CD8-positive, alpha-beta memory T cell (primary cell): ENCODE results near the gene MARCHF9. TPM values are rescaled to one million over a fixed set of nuclear protein-coding genes. Genes with fewer than 3 reads are reported as not detected.

Experiments used
- CTCF ChIA-PET: fragments of 350-600 bp; sonication (Branson Sonifier 250); formaldehyde crosslinking; loops from one replicate; lab custom pipeline; 2021; ENCODE audit warnings: antibody characterized with exemption; lab: Charles Lee
- POLR2A ChIA-PET: fragments of 350-600 bp; sonication (Branson Sonifier 250); formaldehyde crosslinking; loops from one replicate; lab custom pipeline; 2021; ENCODE audit warnings: antibody characterized with exemption; lab: Charles Lee
- DNase-seq, 5 donors: peaks; one replicate each; pipeline versions ENCODE4 v3.0.0 to v3.0.0-alpha.2; 2020 to 2022; ENCODE audit warnings: mixed read lengths in 1 of 5
- H3K27ac ChIP-seq: one replicate; pipeline ENCODE4 v1.7.0; 2013; ENCODE audit warnings: low read depth, mild to moderate bottlenecking, low read length, moderate library complexity
- H3K27me3 ChIP-seq: 2 replicates; pipeline ENCODE4 v1.7.0; 2013; ENCODE audit warnings: low read length, mild to moderate bottlenecking; ENCODE audit not compliant: insufficient read depth, poor library complexity, severe bottlenecking
- H3K36me3 ChIP-seq: 2 replicates; pipeline ENCODE4 v1.7.0; 2013; ENCODE audit warnings: mild to moderate bottlenecking, low read length, moderate library complexity; ENCODE audit not compliant: insufficient read depth
- H3K4me1 ChIP-seq: 2 replicates; pipeline ENCODE4 v1.7.0; 2013; ENCODE audit warnings: mild to moderate bottlenecking, low read length, moderate library complexity; ENCODE audit not compliant: insufficient read depth
- H3K4me3 ChIP-seq: 2 replicates; pipeline ENCODE4 v1.7.0; 2013; ENCODE audit warnings: mild to moderate bottlenecking, low read length
- H3K9me3 ChIP-seq: 2 replicates; pipeline ENCODE4 v1.7.0; 2013; ENCODE audit warnings: mild to moderate bottlenecking, low read length
- H3K27ac Mint-ChIP-seq, 8 donors: one replicate each; pipeline ENCODE4 v1.8.0; 2020 to 2021; ENCODE audit warnings: mixed read lengths in 8 of 8, mild to moderate bottlenecking in 6 of 8, inconsistent platforms in 3 of 8, moderate library complexity in 3 of 8
- H3K27me3 Mint-ChIP-seq, 2 donors: one replicate each; pipeline ENCODE4 v1.8.0; 2020 to 2021; ENCODE audit warnings: mixed read lengths in 2 of 2, mild to moderate bottlenecking in 1 of 2, moderate library complexity in 1 of 2
- H3K36me3 Mint-ChIP-seq, 3 donors: one replicate each; pipeline ENCODE4 v1.8.0; 2020 to 2021; ENCODE audit warnings: mixed read lengths in 3 of 3, inconsistent platforms in 1 of 3, mild to moderate bottlenecking in 1 of 3
- H3K4me1 Mint-ChIP-seq, 3 donors: one replicate each; pipeline ENCODE4 v1.8.0; 2020 to 2021; ENCODE audit warnings: mixed read lengths in 3 of 3, inconsistent platforms in 1 of 3, mild to moderate bottlenecking in 1 of 3
- H3K4me3 Mint-ChIP-seq, 7 donors: one replicate each; pipeline ENCODE4 v1.8.0; 2020 to 2021; ENCODE audit warnings: mixed read lengths in 7 of 7, mild to moderate bottlenecking in 6 of 7, moderate library complexity in 4 of 7, inconsistent platforms in 2 of 7
- H3K9me3 Mint-ChIP-seq, 5 donors: one replicate each; pipeline ENCODE4 v1.8.0; 2020 to 2022; ENCODE audit warnings: mixed read lengths in 5 of 5, mild to moderate bottlenecking in 3 of 5, moderate library complexity in 2 of 5, inconsistent platforms in 1 of 5
- polyA plus RNA-seq: library from polyadenylated mRNA; unstranded; fragments of 300-500 nt; fragmentation: Illumina TruSeq; gene quantifications from one replicate; pipeline ENCODE4 v1.2.3, GENCODE V29; 2021
- total RNA-seq, 2 experiments: library from RNA; stranded (reverse); gene quantifications; one replicate each; pipeline ENCODE4 v1.2.3, GENCODE V29; 2021

The MARCHF9 gene
- total and polyA plus RNA-seq, 3 experiments from 2014 or later, result 5.7 to 27.2 (median 26.3) TPM

GRCh38 chr12:57765003-57765697 lies 10.2 kb downstream of the MARCHF9 start:
- H3K36me3 Mint-ChIP-seq, result peaks cover 0 to 15% (median 10%) of the 10 kb centered on the region in 3 donors
- peak overlapping the region; percentile 83 to 90 (median 85) for H3K4me3 Mint-ChIP-seq
- Histone ChIP-seq H3K36me3 (peaks cover 4% of the 10 kb centered on the region), H3K4me3 (peak overlapping the region; percentile 70), H3K9me3 (no peaks in the 10 kb centered on the region), H3K4me1 (peaks cover 24% of the 10 kb centered on the region), H3K27ac (no peak overlapping the region), H3K27me3 (peaks cover 18% of the 10 kb centered on the region)
- peak overlapping the region in 4 of 8 donors; percentile 29 to 95 (median 82) for H3K27ac Mint-ChIP-seq
- H3K27me3 Mint-ChIP-seq, result peaks cover 30 to 33% of the 10 kb centered on the region in 2 donors
- ChIA-PET POLR2A (no interaction called here), CTCF (interaction anchor here (0.8 to 4.8 kb wide), 9 partner anchors 9 to 139 kb away, joined by 3 to 37 read pairs (median 4); partner anchors contain the start of genes MARCHF9 and TSFM)
- H3K9me3 Mint-ChIP-seq, result peaks cover 0 to 6% (median 0%) of the 10 kb centered on the region in 5 donors
- peak in 4 of 5 donors; percentile 32 to 67 (median 41) for DNase-seq
- peaks cover 19 to 30% (median 21%) of the 10 kb centered on the region in 3 donors for H3K4me1 Mint-ChIP-seq

- ChIA-PET CTCF (interaction anchor here (1.3 to 4.8 kb wide), 4 partner anchors 10 to 138 kb away, joined by 5 to 37 read pairs (median 9); partner anchors contain the start of gene MARCHF9), POLR2A (interaction anchor here (0.5 to 1.8 kb wide), 2 partner anchors 11 to 50 kb away, joined by 11 to 12 read pairs; partner anchors contain the start of gene MARCHF9)
- no peak for DNase-seq
- Histone ChIP-seq H3K4me3 (peak overlapping the region; percentile 70), H3K9me3 (no peaks in the 10 kb centered on the region), H3K27me3 (peaks cover 18% of the 10 kb centered on the region), H3K4me1 (peaks cover 24% of the 10 kb centered on the region), H3K27ac (no peak overlapping the region), H3K36me3 (peaks cover under 1% of the 10 kb centered on the region)
- H3K27ac Mint-ChIP-seq, result peak overlapping the region in 4 of 8 donors; percentile 13 to 86 (median 57)
- H3K36me3 Mint-ChIP-seq, result peaks cover 0 to 14% (median 10%) of the 10 kb centered on the region in 3 donors
- peaks cover 24 to 31% (median 24%) of the 10 kb centered on the region in 3 donors for H3K4me1 Mint-ChIP-seq
- H3K27me3 Mint-ChIP-seq, result peaks cover 30 to 33% of the 10 kb centered on the region in 2 donors
- peak overlapping the region; percentile 83 to 90 (median 85) for H3K4me3 Mint-ChIP-seq
- peaks cover 0 to 6% (median 0%) of the 10 kb centered on the region in 5 donors for H3K9me3 Mint-ChIP-seq
These were observed 11.0 kb downstream of the MARCHF9 start for GRCh38 chr12:57765698-57766463.

- H3K27me3 ChIP-seq, result peaks cover 18% of the 10 kb centered on the region
- Mint-ChIP-seq H3K27me3 (peaks cover 30 to 33% of the 10 kb centered on the region in 2 donors), H3K9me3 (peaks cover 0 to 6% (median 0%) of the 10 kb centered on the region in 5 donors), H3K27ac (peak within 1 kb of the TSS in 3 of 8 donors; percentile 13 to 86 (median 44)), H3K4me3 (peak within 1 kb of the TSS; percentile 83 to 90 (median 85)), H3K4me1 (peaks cover 30 to 39% (median 32%) of the 10 kb centered on the region in 3 donors), H3K36me3 (peaks cover 0 to 12% (median 10%) of the 10 kb centered on the region in 3 donors)
- no peaks in the 10 kb centered on the region for H3K36me3 ChIP-seq
- ChIA-PET POLR2A (interaction anchor here (0.5 to 1.8 kb wide), 2 partner anchors 12 to 50 kb away, joined by 11 to 12 read pairs; partner anchors contain the start of gene MARCHF9), CTCF (interaction anchor here (2.4 to 4.8 kb wide), 3 partner anchors 11 to 15 kb away, joined by 8 to 37 read pairs (median 10); partner anchors contain the start of gene MARCHF9)
- no peak for DNase-seq
- peak within 1 kb of the TSS; percentile 70 for H3K4me3 ChIP-seq
- peaks cover 29% of the 10 kb centered on the region for H3K4me1 ChIP-seq
- no peak within 1 kb of the TSS for H3K27ac ChIP-seq
- no peaks in the 10 kb centered on the region for H3K9me3 ChIP-seq
These were observed 11.8 kb downstream of the MARCHF9 start, which contains the start of gene CYP27B1 for GRCh38 chr12:57766464-57767304. Gene CYP27B1 (minus strand): TSS chr12:57767078. CDS start chr12:57767041, 37 bp downstream.

- H3K27me3 Mint-ChIP-seq, result peaks cover 30 to 33% of the 10 kb centered on the region in 2 donors
- H3K36me3 Mint-ChIP-seq, result peaks cover 0 to 15% (median 10%) of the 10 kb centered on the region in 3 donors
- H3K27me3 ChIP-seq, result peaks cover 18% of the 10 kb centered on the region
- CTCF ChIA-PET, result interaction anchor here (1.0 to 4.8 kb wide), 2 partner anchors 11 to 137 kb away, joined by 3 to 37 read pairs; partner anchors contain the start of gene MARCHF9
- H3K4me1 Mint-ChIP-seq, result peaks cover 34 to 44% (median 35%) of the 10 kb centered on the region in 3 donors
- peaks cover 0 to 6% (median 0%) of the 10 kb centered on the region in 5 donors for H3K9me3 Mint-ChIP-seq
- DNase-seq, result no peak
- no peak overlapping the region for H3K27ac ChIP-seq
- peaks cover 29% of the 10 kb centered on the region for H3K4me1 ChIP-seq
- H3K36me3 ChIP-seq, result no peaks in the 10 kb centered on the region
- no peak overlapping the region for H3K4me3 ChIP-seq
- H3K4me3 Mint-ChIP-seq, result peak overlapping the region in 4 of 7 donors; percentile 5 to 90 (median 84)
- H3K9me3 ChIP-seq, result no peaks in the 10 kb centered on the region
- POLR2A ChIA-PET, result interaction anchor here (0.6 to 1.8 kb wide), 2 partner anchors 12 to 15 kb away, joined by 3 to 12 read pairs; partner anchors contain the start of genes CDK4 and MARCHF9
- no peak overlapping the region for H3K27ac Mint-ChIP-seq
These were observed 12.4 kb downstream of the MARCHF9 start for GRCh38 chr12:57767305-57767698.

GRCh38 chr12:57767876-57768275 lies 13.0 kb downstream of the MARCHF9 start:
- no peak overlapping the region for H3K27ac ChIP-seq
- peaks cover 18% of the 10 kb centered on the region for H3K27me3 ChIP-seq
- ChIA-PET POLR2A (interaction anchor here (0.6 to 1.8 kb wide), 2 partner anchors 13 to 16 kb away, joined by 3 to 12 read pairs; partner anchors contain the start of genes CDK4 and MARCHF9), CTCF (interaction anchor here (1.0 to 4.8 kb wide), 2 partner anchors 12 to 137 kb away, joined by 3 to 37 read pairs; partner anchors contain the start of gene MARCHF9)
- Mint-ChIP-seq H3K27ac (no peak overlapping the region), H3K36me3 (peaks cover 0 to 16% (median 10%) of the 10 kb centered on the region in 3 donors), H3K4me1 (peaks cover 35 to 46% (median 37%) of the 10 kb centered on the region in 3 donors), H3K27me3 (peaks cover 30 to 33% of the 10 kb centered on the region in 2 donors), H3K4me3 (peak overlapping the region in 1 of 7 donors; percentile 83), H3K9me3 (peaks cover 0 to 6% (median 0%) of the 10 kb centered on the region in 5 donors)
- no peaks in the 10 kb centered on the region for H3K36me3 ChIP-seq
- no peaks in the 10 kb centered on the region for H3K9me3 ChIP-seq
- peaks cover 34% of the 10 kb centered on the region for H3K4me1 ChIP-seq
- H3K4me3 ChIP-seq, result no peak overlapping the region
- DNase-seq, result no peak

- H3K4me1 Mint-ChIP-seq, result peaks cover 33 to 46% (median 35%) of the 10 kb centered on the region in 3 donors
- H3K4me1 ChIP-seq, result peaks cover 31% of the 10 kb centered on the region
- POLR2A ChIA-PET, result no interaction called here
These were observed 14.7 kb downstream of the MARCHF9 start for GRCh38 chr12:57769594-57769993.

More at GRCh38 chr12:57769594-57769993, 14.7 kb downstream of the MARCHF9 start:
- H3K9me3 Mint-ChIP-seq, result peaks cover 0 to 6% (median 0%) of the 10 kb centered on the region in 5 donors
- H3K36me3 ChIP-seq, result no peaks in the 10 kb centered on the region
- no peak overlapping the region for H3K27ac ChIP-seq
- H3K9me3 ChIP-seq, result no peaks in the 10 kb centered on the region
- peaks cover 17 to 22% of the 10 kb centered on the region in 2 donors for H3K27me3 Mint-ChIP-seq
- peaks cover 14% of the 10 kb centered on the region for H3K27me3 ChIP-seq
- CTCF ChIA-PET, result interaction anchor here (0.9 to 2.1 kb wide), 2 partner anchors 11 to 13 kb away, joined by 3 to 6 read pairs; no protein-coding TSS in a partner anchor
- H3K36me3 Mint-ChIP-seq, result peaks cover 0 to 19% (median 10%) of the 10 kb centered on the region in 3 donors
- peak overlapping the region in 2 of 7 donors; percentile 14 to 71 for H3K4me3 Mint-ChIP-seq
- peak overlapping the region in 4 of 8 donors; percentile 1 to 84 (median 44) for H3K27ac Mint-ChIP-seq
- DNase-seq, result no peak
- H3K4me3 ChIP-seq, result no peak overlapping the region
